Omental fat pad (tissue), 4 donors: Measurements from ENCODE around the gene TMBIM1. TPM values are rescaled to one million over a fixed set of nuclear protein-coding genes. Genes with fewer than 3 reads are reported as not detected.
A peak's percentile ranks its signal among the peaks of the same experiment; 100 is the strongest.

ENCODE experiments used
- ATAC-seq: fragments of 150-250 bp; one replicate; pipeline ENCODE4 v1.9.1; 2016; ENCODE audit warnings: mild to moderate bottlenecking, moderate library complexity; ENCODE audit not compliant: low FRiP score
- DNase-seq: peaks from one replicate; pipeline ENCODE4 v3.0.0-alpha.2; 2019; ENCODE audit warnings: low spot score
- CTCF ChIP-seq, 3 donors: fragments of 450-650 bp; IDR thresholded peaks; one replicate each; pipeline ENCODE4 v1.5.1; 2016 to 2017; ENCODE audit warnings: antibody characterized with exemption in 3 of 3, mild to moderate bottlenecking in 3 of 3, moderate library complexity in 2 of 3
- total RNA-seq, 4 donors: library from RNA; depleted of rRNA; stranded (reverse); fragments of >200 nt; gene quantifications; one replicate each; pipeline ENCODE4 v1.1.0, GENCODE V29; 2016

Gene TMBIM1
- total RNA-seq, 4 donors from 2014 or later = 190 to 689 (median 399) TPM

GRCh38 chr2:218290316-218291261 lies 1.7 kb downstream of the TMBIM1 start:
- DNase-seq (no peak), ATAC-seq (no peak)
- TF ChIP-seq CTCF (IDR thresholded peaks at IDR 0.05) = no peak

GRCh38 chr2:218289639-218290315 lies 2.5 kb downstream of the TMBIM1 start:
- no peak for DNase-seq
- peak; percentile 49 for ATAC-seq
- no peak for TF ChIP-seq CTCF (IDR thresholded peaks at IDR 0.05)

DNA sequence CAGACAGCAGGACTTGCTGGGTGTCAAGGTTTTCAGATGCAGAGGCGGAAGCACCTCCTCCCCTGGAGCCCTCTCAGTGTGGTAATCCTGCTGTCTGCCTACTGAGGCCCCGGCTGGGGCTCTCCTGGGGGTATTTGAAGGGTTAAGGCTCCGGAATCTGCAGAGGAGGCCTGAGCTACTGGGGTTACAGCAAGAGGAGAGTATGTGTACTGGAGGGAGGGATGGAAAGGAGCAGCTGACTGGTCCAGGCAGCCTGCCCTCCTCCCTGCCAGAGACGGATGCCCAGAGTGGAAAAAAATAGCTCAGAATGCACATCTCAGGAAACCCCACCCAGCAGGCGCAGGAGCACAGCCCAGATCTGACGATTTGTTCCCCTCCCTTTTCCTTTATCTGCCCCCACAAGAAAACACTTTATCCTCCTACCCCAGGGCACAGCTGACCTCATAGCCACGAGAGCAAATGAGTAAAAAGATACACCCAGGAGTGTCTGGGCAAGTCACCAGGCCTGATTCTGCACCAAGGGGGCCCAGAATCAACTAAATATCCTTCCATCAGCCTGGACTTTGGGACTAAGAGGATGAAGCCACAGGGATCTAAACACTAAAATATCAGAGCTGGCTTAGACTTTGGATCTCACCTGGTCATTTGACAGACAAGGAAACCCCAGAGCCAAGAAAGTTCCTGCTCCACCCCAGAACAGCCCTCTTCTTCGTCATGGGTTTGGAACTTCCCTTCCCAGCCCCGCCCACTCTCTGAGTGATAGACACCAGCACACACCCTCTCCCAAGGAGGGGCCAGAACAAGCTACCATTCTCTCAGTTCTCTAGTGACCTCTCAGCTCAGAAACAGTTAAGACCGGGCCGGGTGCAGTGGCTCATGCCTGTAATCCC lies 5.5 kb downstream of the TMBIM1 start:
- TF ChIP-seq CTCF (IDR thresholded peaks at IDR 0.05) = no peak
- peak; percentile 84 for ATAC-seq
- DNase-seq = peak; percentile 87

GRCh38 chr2:218285604-218286003 lies 6.7 kb downstream of the TMBIM1 start:
- peak; percentile 32 for ATAC-seq
- DNase-seq = no peak
- no peak for TF ChIP-seq CTCF (IDR thresholded peaks at IDR 0.05)

DNA sequence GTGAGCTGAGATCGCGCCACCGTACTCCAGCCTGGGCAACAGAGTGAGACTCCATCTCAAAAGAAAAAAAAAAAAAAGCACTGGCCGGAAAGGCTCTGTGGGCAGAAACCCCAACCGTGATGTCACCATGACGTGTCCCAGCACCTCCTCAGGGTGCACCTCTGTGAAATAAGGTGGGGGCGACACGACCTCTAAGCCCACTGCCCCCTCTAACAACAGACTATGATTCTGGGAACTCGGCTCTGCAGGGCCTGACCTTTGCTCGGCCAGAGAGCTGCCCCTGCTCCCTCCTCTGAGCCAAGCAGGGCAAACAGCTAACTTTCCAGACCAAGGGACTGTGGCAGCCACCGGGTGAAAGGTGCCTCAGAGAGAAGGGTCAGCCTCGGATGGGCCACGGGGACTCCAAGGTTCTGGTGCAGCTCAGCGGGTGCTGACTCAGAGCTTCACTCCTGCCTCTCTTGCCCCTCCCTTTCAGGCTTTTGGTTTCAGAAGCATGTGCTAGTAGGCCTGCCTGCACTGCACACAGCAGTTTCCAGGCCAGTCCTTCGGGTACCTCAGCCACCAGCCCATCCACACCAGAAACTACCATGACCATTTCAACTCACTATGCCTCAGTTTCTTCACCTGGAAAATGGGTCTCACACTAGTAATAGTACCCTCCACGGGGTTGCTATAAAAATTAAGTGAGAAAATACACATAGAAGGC lies 8.0 kb downstream of the TMBIM1 start:
- no peak for DNase-seq
- peak; percentile 30 for ATAC-seq
- TF ChIP-seq CTCF (IDR thresholded peaks at IDR 0.05) = no peak
